Measurements from ENCODE around the gene LUC7L2. TPM values are rescaled to one million over a fixed set of nuclear protein-coding genes. Genes with fewer than 3 reads are reported as not detected.

Gene LUC7L2
- total RNA-seq, 1 experiment from 2014 or later: 81.2 TPM

DNA sequence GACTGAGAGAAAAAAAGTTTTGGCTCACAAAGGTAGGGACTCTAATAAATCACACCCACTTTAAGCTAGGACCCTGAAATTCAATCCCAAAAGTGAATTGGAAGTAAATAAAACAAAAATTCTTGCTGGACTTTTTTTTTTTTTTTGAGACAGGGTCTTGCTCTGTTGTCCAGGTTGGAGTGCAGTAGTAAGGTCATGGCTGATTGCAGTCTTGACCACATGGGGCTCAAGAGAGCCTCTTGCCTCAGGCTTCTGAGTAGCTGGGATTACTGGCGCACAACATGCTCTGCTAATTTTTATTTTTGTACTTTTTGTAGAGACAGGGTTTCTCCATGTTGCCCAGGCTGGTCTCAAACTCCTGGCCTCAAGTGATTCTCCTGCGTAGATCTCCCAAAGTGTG, 5.0 kb upstream of the LUC7L2 start:
- Histone ChIP-seq H3K23me2 (ENCODE audit: insufficient read length, low read depth, low read length, poor library complexity, severe bottlenecking) (peaks cover 6% of the 10 kb centered on the region), H3T11ph (ENCODE audit: low read length) (no peak overlapping the region), H4K91ac (ENCODE audit: insufficient read length, low read depth, low read length) (no peak overlapping the region), H2BK5ac (ENCODE audit: insufficient read length, low read length) (no peak overlapping the region), H3K79me2 (ENCODE audit: insufficient read depth, low read length) (no peaks in the 10 kb centered on the region), H2BK15ac (ENCODE audit: low read depth, low read length) (no peak overlapping the region), H3K4me1 (ENCODE audit: insufficient read depth, low read length) (no peaks in the 10 kb centered on the region; the same call in 1 of the 2 replicates), H2BK20ac (ENCODE audit: low read depth, low read length, poor library complexity, severe bottlenecking) (no peak overlapping the region), H2BK12ac (ENCODE audit: insufficient read length, low read depth, low read length) (no peak overlapping the region), H4K20me1 (ENCODE audit: control insufficient read depth, insufficient read depth, insufficient read length) (no peaks in the 10 kb centered on the region), H3K9ac (ENCODE audit: extremely low read depth, insufficient read length, low read length) (no peak overlapping the region), H3K56ac (ENCODE audit: insufficient read length, low read depth, low read length) (no peak overlapping the region), H3K4ac (ENCODE audit: low read depth, low read length) (no peak overlapping the region), H2AK5ac (ENCODE audit: insufficient read length, low read length) (no peak overlapping the region), H3K27me3 (ENCODE audit: insufficient read depth, low read length) (no peaks in the 10 kb centered on the region), H3K14ac (ENCODE audit: insufficient read depth, low read length) (no peak overlapping the region), H4K5ac (ENCODE audit: insufficient read length, low read depth, low read length) (no peak overlapping the region), H4K8ac (replicated peaks; ENCODE audit: insufficient read length, low read depth, low read length) (no peak overlapping the region), H2AFZ (ENCODE audit: low read length) (no peak overlapping the region), H2BK120ac (ENCODE audit: low read depth, low read length, poor library complexity, severe bottlenecking) (no peak overlapping the region), H3K27ac (ENCODE audit: insufficient read length, low read depth, low read length) (no peak overlapping the region), H3K23ac (ENCODE audit: insufficient read length, low read depth, low read length) (no peak overlapping the region), H3K79me1 (ENCODE audit: insufficient read depth, low read depth, low read length, poor library complexity, severe bottlenecking) (no peaks in the 10 kb centered on the region), H3K18ac (ENCODE audit: insufficient read length, low read depth, low read length) (no peak overlapping the region), H3K9me3 (ENCODE audit: control insufficient read depth, low read depth, low read length) (no peaks in the 10 kb centered on the region), H3K4me2 (ENCODE audit: insufficient read depth, insufficient read length, low read length) (no peak overlapping the region)
- no peaks in the 10 kb centered on the region for H3K27me3 Mint-ChIP-seq (ENCODE audit: low read depth)
- no peak overlapping the region for H3K4me3 Mint-ChIP-seq
- DNase-seq: no peak
- H3K27ac Mint-ChIP-seq: peak overlapping the region in 1 of 3 experiments; percentile 60; a peak in 1 of 7 replicates
- H3K9me3 Mint-ChIP-seq: no peaks in the 10 kb centered on the region; a peak in 1 of 5 replicates
- peaks cover 7 to 17% of the 10 kb centered on the region in 2 experiments for H3K4me1 Mint-ChIP-seq
- WGBS (ENCODE audit: extremely low coverage, insufficient read length, low lambda C conversion rate): no CpG with 5 or more reads among the region's 2 CpGs
- H3K36me3 Mint-ChIP-seq (ENCODE audit: insufficient read depth in 1 of 3, low read depth in 3 of 3): peaks cover 3 to 12% (median 4%) of the 10 kb centered on the region in 3 experiments; a peak in 4 of 7 replicates
- TF ChIP-seq, protein P1, sequence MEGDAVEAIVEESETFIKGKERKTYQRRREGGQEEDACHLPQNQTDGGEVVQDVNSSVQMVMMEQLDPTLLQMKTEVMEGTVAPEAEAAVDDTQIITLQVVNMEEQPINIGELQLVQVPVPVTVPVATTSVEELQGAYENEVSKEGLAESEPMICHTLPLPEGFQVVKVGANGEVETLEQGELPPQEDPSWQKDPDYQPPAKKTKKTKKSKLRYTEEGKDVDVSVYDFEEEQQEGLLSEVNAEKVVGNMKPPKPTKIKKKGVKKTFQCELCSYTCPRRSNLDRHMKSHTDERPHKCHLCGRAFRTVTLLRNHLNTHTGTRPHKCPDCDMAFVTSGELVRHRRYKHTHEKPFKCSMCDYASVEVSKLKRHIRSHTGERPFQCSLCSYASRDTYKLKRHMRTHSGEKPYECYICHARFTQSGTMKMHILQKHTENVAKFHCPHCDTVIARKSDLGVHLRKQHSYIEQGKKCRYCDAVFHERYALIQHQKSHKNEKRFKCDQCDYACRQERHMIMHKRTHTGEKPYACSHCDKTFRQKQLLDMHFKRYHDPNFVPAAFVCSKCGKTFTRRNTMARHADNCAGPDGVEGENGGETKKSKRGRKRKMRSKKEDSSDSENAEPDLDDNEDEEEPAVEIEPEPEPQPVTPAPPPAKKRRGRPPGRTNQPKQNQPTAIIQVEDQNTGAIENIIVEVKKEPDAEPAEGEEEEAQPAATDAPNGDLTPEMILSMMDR (conservative IDR thresholded peaks at IDR 0.05): no peak
